Suprapubic skin (tissue), 4 donors: ENCODE measurements around the gene CREG2. TPM values are rescaled to one million over a fixed set of nuclear protein-coding genes. Genes with fewer than 3 reads are reported as not detected.
"Not testable (repeated sequence)": the region's sequence is repeated elsewhere in the genome, so short reads cannot be mapped to it uniquely, and the experiment has no call there.

Source experiments
- DNase-seq, 2 donors: peaks; one replicate each; pipeline ENCODE4 v3.0.0-alpha.2; 2019; ENCODE audit warnings: low spot score in 2 of 2
- H3K27ac ChIP-seq: fragments of 200-600 bp; sonication (generic); one replicate; pipeline ENCODE4 v1.5.1; 2019
- H3K27me3 ChIP-seq: fragments of 200-600 bp; sonication (generic); one replicate; pipeline ENCODE4 v1.5.1; 2019
- H3K36me3 ChIP-seq: fragments of 200-600 bp; sonication (generic); one replicate; pipeline ENCODE4 v1.5.1; 2019
- H3K4me1 ChIP-seq: fragments of 200-600 bp; sonication (generic); one replicate; pipeline ENCODE4 v1.5.1; 2019
- H3K4me3 ChIP-seq: fragments of 200-600 bp; sonication (generic); one replicate; pipeline ENCODE4 v1.5.1; 2019; ENCODE audit warnings: mild to moderate bottlenecking
- H3K9me3 ChIP-seq: fragments of 200-600 bp; sonication (generic); one replicate; pipeline ENCODE4 v1.5.1; 2019
- CTCF ChIP-seq, 2 donors: fragments of 200-600 bp in 1 of 2; fragments of 450-650 bp in 1 of 2; sonication (generic) in 1 of 2; IDR thresholded peaks; one replicate each; pipeline ENCODE4 v1.5.1; 2016 to 2019; ENCODE audit warnings: antibody characterized with exemption in 2 of 2, mild to moderate bottlenecking in 1 of 2, moderate library complexity in 1 of 2
- EP300 ChIP-seq: sonication (generic); formaldehyde crosslinking; IDR thresholded peaks from one replicate; pipeline ENCODE4 v1.6.1; 2017; ENCODE audit warnings: antibody characterized with exemption
- POLR2A ChIP-seq, 2 donors: fragments of 450-650 bp; IDR thresholded peaks; one replicate each; pipeline ENCODE4 v1.6.1; 2017; ENCODE audit warnings: antibody characterized with exemption in 2 of 2, mild to moderate bottlenecking in 2 of 2, moderate library complexity in 2 of 2
- POLR2AphosphoS5 ChIP-seq, 3 donors: sonication (generic); formaldehyde crosslinking; IDR thresholded peaks; one replicate each; pipeline ENCODE4 v1.6.1; 2017; ENCODE audit warnings: antibody characterized with exemption in 3 of 3
- WGBS: methylation state at CpG from one replicate; pipeline ENCODE4 v1.1.5; 2018; 5-methylcytosine and 5-hydroxymethylcytosine counted together
- total RNA-seq, 4 donors: library from RNA; depleted of rRNA; stranded (reverse); fragments of >200 nt; gene quantifications; one replicate each; pipeline ENCODE4 v1.1.0, GENCODE V29; 2016

The CREG2 gene
- total RNA-seq, 4 donors from 2014 or later, result 0.17 to 1.3 TPM; not detected in 2

GRCh38 chr2:101356055-101356454 is 31.2 kb downstream of the CREG2 start:
- Histone ChIP-seq H3K27me3 (no peaks in the 10 kb centered on the region), H3K4me1 (peaks cover 6% of the 10 kb centered on the region), H3K4me3 (no peak overlapping the region), H3K9me3 (no peaks in the 10 kb centered on the region), H3K36me3 (no peaks in the 10 kb centered on the region), H3K27ac (no peak overlapping the region)
- WGBS, result 71% methylated on average over 6 of the region's 6 CpGs
- no peak for DNase-seq
- no peak for TF ChIP-seq POLR2A (IDR thresholded peaks at IDR 0.05)
- no peak for TF ChIP-seq CTCF (IDR thresholded peaks at IDR 0.05)
- no peak for TF ChIP-seq POLR2AphosphoS5 (IDR thresholded peaks at IDR 0.05)
- no peak for TF ChIP-seq EP300

- no peak for DNase-seq
These were observed 31.8 kb downstream of the CREG2 start for GRCh38 chr2:101355401-101356054.

GRCh38 chr2:101354420-101355311 is 32.6 kb downstream of the CREG2 start:
- no peaks in the 10 kb centered on the region for H3K36me3 ChIP-seq
- H3K27me3 ChIP-seq, result no peaks in the 10 kb centered on the region
- no peaks in the 10 kb centered on the region for H3K9me3 ChIP-seq
- H3K4me1 ChIP-seq, result peaks cover under 1% of the 10 kb centered on the region
- no peak for DNase-seq
- no peak overlapping the region for H3K4me3 ChIP-seq
- 89% methylated on average over 21 of the region's 21 CpGs for WGBS
- no peak for TF ChIP-seq EP300
- H3K27ac ChIP-seq, result no peak overlapping the region

More at GRCh38 chr2:101355401-101356054, 31.8 kb downstream of the CREG2 start:
- Histone ChIP-seq H3K9me3 (no peaks in the 10 kb centered on the region), H3K27me3 (no peaks in the 10 kb centered on the region), H3K36me3 (no peaks in the 10 kb centered on the region), H3K27ac (no peak overlapping the region), H3K4me1 (peaks cover 6% of the 10 kb centered on the region), H3K4me3 (no peak overlapping the region)
- 64% methylated on average over 10 of the region's 10 CpGs for WGBS
- TF ChIP-seq EP300 (no peak), CTCF (IDR thresholded peaks at IDR 0.05) (no peak), POLR2AphosphoS5 (IDR thresholded peaks at IDR 0.05) (no peak), POLR2A (IDR thresholded peaks at IDR 0.05) (no peak)

- H3K4me1 ChIP-seq, H3K9me3 ChIP-seq, H3K27ac ChIP-seq, H3K27me3 ChIP-seq, H3K4me3 ChIP-seq, DNase-seq, H3K36me3 ChIP-seq: not testable (repeated sequence)
- 78% methylated on average over 4 of the region's 4 CpGs for WGBS
These were observed 34.7 kb downstream of the CREG2 start for GRCh38 chr2:101352631-101353030.

GRCh38 chr2:101351207-101351606 is 36.1 kb downstream of the CREG2 start:
- no peak for TF ChIP-seq POLR2AphosphoS5 (IDR thresholded peaks at IDR 0.05)
- TF ChIP-seq CTCF (IDR thresholded peaks at IDR 0.05), result no peak
- TF ChIP-seq EP300, result no peak
- no peak for TF ChIP-seq POLR2A (IDR thresholded peaks at IDR 0.05)
- H3K27ac ChIP-seq, result no peak overlapping the region
- 86% methylated on average over 7 of the region's 7 CpGs for WGBS
- no peaks in the 10 kb centered on the region for H3K9me3 ChIP-seq
- H3K4me1 ChIP-seq, result no peaks in the 10 kb centered on the region
- H3K27me3 ChIP-seq, result no peaks in the 10 kb centered on the region
- no peak for DNase-seq
- no peak overlapping the region for H3K4me3 ChIP-seq
- no peaks in the 10 kb centered on the region for H3K36me3 ChIP-seq

- no peaks in the 10 kb centered on the region for H3K27me3 ChIP-seq
- DNase-seq, result no peak
- no peaks in the 10 kb centered on the region for H3K9me3 ChIP-seq
- H3K4me1 ChIP-seq, result no peaks in the 10 kb centered on the region
- TF ChIP-seq CTCF (IDR thresholded peaks at IDR 0.05) (no peak), EP300 (no peak), POLR2AphosphoS5 (IDR thresholded peaks at IDR 0.05) (no peak), POLR2A (IDR thresholded peaks at IDR 0.05) (no peak)
- no peak overlapping the region for H3K27ac ChIP-seq
- H3K36me3 ChIP-seq, result no peaks in the 10 kb centered on the region
- no peak overlapping the region for H3K4me3 ChIP-seq
- WGBS, result 75% methylated on average over 7 of the region's 7 CpGs
These were observed 37.2 kb downstream of the CREG2 start for GRCh38 chr2:101349893-101350662.
